HG02884 (cell line): Measurements from ENCODE around the gene SEC61B.

Source experiments
- ATAC-seq: cut with Tn5 transposase; IDR thresholded peaks from one replicate; pipeline ENCODE4 v1.9.1; 2021; ENCODE audit warnings: mild to moderate bottlenecking, moderate library complexity; ENCODE audit not compliant: unreplicated experiment

Gene SEC61B

DNA sequence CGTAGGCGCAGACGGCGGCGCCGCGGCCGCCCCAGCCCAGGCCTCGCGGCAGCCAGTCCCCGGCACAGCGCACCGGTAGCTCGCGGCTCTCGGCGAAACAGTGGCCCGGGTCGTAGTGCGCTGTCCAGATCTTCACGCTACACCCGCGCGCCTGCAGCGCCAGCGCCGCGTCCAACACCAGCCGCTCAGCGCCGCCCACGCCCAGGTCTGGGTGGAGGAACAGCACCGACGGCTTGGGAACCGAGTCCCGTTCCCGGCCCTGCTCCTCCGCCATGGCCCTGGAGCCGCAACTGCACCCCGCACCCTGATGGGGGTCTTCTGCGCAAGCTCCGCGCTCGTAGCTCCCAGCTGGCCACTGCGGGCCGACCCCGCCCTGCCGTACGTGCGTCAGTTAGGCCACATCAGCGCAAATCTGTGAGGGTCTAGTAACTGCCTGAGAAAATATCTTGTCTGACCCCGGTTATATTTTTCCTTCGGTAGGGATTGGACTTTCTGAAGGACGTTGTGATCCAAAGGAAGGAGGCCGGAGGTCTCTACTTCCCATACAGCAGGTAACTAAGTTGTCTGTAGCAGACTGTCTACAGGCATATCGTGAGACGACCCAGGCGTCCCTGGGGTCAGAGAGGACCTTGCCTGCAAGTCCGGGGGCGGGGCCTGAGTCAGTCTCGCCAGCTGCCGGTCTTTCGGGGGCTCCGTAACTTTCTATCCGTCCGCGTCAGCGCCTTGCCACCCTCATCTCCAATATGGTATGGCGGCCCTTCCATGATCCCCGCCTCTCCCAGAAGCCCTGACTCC, at the start of gene SEC61B, which contains the start of gene ALG2:
TSS of gene SEC61B (plus strand) at position 662 of the 795 bp plus-strand sequence. CDS start at position 744, 82 bp downstream.
TSS of gene ALG2 (minus strand) at position 322 of the 795 bp plus-strand sequence. CDS start at position 274, 48 bp downstream.
- ATAC-seq: peak; percentile 89

DNA sequence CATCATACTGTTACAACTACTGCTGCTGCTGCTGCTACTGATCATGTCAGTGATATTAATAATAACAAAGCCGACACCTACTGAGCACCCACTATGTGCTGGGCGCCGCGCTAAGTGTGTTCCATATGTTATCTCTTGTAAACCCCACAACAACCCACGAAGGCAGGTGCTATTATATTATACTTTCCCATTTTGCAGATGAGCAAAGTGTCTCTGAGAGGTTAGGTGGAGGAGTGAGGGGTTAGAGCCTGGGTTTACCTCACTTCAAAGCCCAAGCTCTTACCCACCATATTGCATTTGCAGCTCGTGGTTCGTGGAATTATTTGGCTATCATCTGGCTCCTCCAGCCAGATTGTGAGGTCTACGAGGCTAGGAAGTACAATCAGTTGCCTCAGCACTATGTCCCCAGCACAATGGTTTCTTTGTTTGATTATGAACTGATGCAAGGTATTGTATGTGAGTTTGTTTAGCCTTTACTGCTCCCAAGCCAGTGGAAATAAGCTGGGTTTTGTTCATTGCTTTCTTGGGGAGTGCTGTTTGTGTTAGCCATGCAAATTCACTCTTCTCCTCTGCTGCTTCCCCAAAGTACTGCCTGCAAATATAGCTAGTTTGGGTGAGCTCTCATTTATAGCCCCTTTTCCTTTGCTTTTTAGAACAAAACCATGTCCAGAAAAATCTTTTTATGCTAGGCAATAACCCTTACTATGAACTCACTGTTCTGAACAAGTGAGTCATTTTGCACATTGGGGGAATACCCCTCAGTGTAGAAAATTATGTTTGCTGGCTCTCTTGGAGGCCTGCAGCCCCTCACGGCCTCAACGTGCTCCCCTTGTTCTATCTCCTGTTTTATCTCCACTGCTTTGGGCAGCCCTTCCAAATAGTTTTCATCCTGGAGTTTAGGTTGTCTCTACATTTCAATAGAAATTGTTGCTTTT, 48.2 kb upstream of the SEC61B start:
- peak; percentile 59 for ATAC-seq

DNA sequence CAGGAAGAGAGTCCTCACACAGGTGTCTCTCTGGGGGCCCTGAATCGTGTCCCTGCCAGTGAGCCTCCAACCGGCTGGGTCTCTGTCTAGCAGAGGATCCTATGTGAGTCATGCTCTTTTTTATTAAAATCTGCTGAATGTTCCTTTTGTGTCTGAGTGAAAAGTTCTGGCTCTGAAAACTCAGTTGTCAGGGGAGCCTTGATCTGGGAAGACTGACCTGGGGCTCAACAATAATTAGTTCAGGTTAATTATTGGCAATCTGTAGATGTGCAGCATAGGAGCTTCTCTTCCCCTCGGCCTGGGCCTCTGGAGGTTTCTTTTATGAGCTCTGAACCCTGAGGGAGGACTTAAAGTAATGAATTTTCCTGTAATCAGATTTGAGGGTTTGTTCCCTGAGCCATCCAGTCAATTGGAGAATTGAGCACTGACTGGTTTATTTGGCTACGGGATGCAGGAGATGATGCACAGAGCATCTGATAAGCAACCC, 45.5 kb upstream of the SEC61B start:
- ATAC-seq: no peak

DNA sequence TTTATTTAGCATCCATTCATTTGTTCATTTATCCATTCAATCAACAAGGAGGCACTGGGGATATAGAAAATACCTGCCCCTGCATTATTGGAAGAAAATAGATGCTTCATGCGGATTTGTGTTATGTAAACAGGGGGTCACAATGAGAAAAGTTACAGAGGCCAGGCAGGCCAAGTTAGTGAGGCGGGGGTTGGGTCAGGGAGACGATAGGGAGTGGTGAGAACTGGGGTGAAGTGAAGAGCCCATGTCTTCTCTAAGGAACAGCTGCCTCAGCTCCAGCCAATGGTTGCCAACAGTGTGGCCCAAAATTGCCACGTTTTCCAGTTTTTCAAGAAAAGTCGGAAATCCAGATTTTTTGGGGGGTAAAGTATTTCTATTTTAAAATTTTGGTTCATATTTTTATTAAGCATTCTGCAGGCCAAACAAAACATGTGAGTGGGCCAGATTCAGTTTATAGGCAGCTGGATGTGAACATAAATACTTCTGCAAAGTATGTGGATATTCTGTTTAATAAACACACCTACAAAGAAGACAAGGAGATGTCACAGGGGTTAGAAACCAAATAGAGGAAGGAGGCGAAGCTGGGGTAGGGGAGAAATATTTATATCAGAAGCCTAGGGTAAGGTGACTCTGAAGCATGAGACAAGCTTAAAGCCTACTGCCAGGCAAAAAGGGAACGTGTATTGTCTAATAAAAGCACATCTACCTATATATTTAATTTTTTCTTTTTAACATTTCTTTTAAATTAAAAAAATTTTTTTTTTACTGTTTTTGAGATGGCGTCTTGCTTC, 44.3 kb upstream of the SEC61B start:
- ATAC-seq: no peak

DNA sequence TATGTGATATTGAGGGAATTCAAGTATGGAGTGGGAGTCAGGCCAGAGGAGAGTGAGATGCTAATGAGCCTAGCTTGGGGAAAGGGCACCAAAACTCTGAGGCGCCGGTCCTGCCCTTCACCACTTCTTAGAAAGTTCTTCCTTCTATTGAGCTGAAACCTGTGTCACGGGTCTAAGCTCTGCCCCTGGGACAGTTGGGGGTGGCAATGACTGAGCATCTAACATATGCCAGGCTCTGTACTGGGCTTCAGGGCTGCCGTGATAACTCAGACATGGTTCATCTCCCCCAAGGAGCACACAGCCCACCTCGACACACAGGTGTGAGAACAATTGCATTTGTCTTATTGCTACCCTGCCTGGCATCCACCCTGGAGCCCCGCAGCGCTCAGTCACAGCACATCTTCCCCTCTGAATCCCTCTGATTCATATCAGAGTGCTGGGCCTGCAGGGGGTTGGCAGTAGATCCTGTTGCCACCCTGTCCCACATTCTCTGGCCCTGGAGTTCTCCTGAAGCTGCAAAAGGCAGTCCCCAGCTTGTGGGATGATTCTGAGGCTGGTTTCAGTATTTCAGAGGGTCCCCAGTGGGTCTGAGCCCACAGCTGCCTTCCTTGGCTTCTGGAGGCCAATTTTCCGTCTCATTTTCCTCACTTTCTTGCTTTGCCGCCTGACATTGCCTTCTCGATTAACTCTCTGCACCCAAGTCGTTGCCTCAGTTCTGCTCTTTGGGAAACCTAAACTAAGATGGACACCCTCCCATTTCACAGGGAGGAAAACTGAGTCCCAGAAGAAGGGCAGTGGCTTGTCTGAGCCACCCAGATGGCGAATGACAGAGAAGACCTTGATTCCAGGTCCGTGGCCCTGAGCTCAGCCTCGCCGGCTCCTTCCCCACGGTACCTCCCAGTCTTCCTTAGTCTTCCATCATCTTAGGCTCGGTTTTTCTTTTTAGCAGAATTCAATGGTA, 42.9 kb upstream of the SEC61B start:
- no peak for ATAC-seq

GRCh38 chr9:99180199-99180598, 41.9 kb upstream of the SEC61B start:
- ATAC-seq: peak; percentile 44

- ATAC-seq: no peak
Observed at GRCh38 chr9:99180662-99181061, 41.4 kb upstream of the SEC61B start.

GRCh38 chr9:99181206-99181605, 40.9 kb upstream of the SEC61B start:
- no peak for ATAC-seq

DNA sequence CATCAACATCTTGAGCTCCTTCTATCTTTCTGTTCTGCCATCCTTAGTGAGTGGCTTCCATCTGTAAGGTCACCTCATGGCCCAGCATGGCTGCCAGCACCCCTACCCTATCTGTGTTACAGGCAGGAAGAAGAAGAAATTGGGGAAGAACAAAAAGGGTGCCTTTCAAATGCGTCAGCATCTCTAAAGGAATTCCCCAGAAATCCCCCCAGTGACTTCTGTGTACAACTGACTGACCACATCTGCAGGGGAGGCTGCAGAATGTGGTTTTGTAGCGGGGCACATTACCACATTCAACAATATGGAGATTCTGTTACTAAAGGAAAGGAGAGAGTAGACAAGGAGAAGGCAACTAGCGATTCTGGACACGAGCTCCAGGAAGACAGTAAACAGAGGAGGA, 40.5 kb upstream of the SEC61B start:
- peak; percentile 45 for ATAC-seq

DNA sequence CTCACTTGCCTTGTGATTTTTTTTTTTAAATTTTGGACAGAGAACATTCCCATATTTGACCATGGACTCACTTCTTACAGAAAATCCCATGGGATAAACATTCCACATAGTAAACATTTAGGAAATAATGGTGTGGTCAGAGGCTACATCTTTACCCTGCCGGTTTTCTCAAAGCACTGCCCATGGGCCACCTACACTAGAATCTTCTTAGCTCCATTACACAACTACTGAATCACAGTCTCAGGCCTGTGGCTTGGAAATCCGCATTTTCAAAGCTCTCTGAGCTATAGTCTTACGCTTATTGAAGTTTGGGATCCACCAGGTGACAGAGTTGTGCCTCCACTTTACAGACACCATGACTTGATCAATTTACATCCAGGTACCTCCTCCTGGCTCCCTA, 39.7 kb upstream of the SEC61B start:
- ATAC-seq: no peak

DNA sequence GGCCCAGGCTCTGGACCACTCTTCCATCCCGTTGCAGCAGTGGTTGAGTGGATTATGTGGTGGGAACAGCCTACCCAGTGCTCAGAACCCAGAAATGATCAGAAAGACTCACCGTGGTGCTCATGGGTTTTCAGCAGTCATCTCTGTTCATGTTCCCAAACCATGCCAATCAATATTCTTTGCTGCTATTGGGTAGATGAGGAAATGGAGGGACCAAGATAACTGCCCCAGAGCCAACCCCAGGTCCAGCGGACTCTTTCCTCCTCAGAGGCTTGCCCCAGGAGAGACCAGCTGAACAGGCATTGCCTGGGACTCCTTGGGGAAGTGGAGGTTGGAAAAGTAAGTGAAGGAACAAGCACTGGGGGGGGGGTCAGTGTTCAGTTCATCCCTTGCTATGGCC, 38.5 kb upstream of the SEC61B start:
- no peak for ATAC-seq

DNA sequence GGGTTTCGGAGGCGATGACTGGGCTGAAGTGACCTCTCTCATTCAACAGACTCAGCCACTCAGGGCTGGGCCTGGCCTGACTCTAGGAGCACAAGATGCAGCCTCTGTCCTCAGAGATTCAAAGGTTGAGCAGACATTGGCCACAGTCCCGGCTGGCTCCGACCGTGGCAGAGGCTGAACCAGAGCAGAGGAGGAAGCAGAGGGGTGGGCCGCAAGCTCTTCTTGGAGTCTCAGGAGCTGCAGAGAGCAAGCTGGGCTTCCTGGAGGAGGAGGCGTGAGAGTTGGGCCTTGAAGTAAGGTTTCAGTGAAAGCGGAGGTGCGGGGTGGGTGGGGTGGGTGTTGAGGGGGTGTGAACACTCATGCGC, 38.0 kb upstream of the SEC61B start:
- ATAC-seq: no peak

DNA sequence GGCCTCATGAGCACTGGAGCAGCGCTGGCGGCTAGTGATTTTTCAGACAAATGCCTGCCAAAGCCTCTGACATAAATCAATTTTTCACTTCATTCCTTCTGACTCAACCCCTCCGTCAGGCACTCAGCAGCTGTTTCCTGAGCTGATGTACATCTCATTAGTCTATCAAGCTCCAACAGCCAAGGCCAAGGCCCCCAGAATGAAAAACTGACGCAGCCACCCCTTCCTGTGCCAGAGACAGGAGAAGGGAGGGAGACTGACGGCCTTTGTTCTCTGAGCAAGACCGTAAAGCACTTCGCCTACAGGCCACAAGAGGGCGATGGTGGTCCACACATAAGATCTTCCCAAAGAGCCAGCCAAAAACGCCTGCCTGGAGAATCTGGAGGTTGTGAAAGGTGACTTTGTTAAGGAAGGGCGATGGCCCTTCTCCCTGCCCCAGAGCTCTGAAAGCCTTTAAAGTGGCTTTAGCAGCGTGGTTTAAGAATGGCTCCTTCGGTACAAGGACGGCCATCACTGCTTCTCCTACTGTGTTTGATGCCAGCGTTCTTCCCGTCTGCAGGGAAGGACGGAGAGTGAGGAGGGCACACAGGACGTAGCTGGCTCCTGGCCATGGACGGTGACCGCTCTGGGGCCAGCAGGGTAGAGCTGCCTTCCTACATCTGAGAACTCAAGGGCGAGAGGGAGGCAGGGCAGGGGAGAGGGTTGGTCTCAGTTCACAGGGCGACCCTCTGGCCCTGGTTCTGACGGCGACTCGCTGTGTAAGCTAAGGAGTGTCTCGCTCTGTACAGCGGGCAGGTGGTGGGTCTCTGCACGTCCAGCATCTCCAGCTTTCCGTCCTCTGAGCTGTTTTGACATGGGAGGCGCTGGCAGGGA, 37.4 kb upstream of the SEC61B start:
- no peak for ATAC-seq

DNA sequence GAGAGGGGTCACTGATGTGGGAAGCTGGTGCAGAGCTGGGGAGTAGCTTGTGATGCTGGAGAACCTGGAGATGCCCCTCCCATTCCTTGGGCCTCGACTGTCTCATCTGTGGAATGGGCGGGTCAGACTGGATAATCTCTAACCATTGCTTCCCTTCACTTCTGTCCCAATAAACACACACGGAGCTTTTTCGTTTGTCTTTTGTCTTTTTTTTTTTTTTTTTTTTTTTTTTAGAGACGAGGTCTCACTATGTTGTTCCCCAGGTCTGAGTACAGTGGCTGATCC, 36.8 kb upstream of the SEC61B start:
- no peak for ATAC-seq

- ATAC-seq: no peak
Observed at GRCh38 chr9:99185934-99186333, 36.1 kb upstream of the SEC61B start.

DNA sequence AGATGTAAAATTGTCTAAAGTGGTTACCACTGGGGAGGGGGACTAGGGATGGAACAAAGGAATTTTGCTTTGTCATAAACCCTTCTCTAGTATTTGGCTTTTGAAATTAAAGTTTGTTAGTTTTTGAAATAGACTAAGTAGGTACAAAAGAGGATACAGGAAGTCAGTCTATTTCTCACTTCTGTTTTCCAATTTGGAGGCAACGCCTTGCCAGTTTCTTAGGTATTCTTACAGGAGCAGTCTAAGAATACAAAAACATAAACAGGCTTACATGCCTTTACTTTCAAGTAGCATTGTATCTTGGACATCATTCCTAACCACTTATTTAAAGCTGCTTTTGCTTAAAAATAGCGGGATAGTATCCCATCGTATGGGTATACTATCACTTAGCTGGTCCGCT, 34.8 kb upstream of the SEC61B start:
- no peak for ATAC-seq

DNA sequence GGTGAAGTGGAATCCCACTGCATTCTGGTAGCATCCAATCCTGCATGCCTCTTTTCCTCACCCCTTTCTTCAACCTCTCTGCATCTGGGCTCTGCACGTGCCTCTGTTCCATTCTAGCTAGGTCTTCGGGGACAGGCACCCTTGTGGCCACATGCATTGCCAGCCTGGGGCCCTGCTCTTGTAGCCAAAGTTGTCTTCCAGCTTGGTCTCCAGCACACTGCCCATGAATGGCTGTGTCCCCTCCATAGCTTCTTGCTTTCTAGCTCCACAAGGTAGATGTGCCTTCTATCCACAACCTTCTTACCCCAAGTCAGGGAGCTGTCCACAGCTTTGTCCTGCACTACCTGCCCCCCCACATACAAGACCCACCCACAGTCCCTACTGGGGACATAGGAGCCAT, 32.9 kb upstream of the SEC61B start:
- no peak for ATAC-seq

- ATAC-seq: no peak
Observed at GRCh38 chr9:99189887-99190596, 32.0 kb upstream of the SEC61B start.
